Spleen (tissue), 7 donors: ENCODE data around the gene SFXN5.

Source experiments
- CTCF ChIP-seq, 11 experiments: fragments of 200-600 bp in 7 of 11; fragments of 450-650 bp in 4 of 11; sonication (generic) in 4 of 11; IDR thresholded peaks in 8 of 11; conservative IDR thresholded peaks in 3 of 11; 1 replicate in 7 of 11; 2 replicates in 4 of 11; pipeline versions ENCODE4 v1.4.0 to v1.8.0; 2016 to 2021; ENCODE audit warnings: antibody characterized with exemption in 11 of 11, inconsistent platforms in 4 of 11, mild to moderate bottlenecking in 1 of 11
- POLR2A ChIP-seq, 3 donors: fragments of 450-650 bp; IDR thresholded peaks; one replicate each; pipeline ENCODE4 v1.5.1; 2017; ENCODE audit warnings: antibody characterized with exemption in 3 of 3, mild to moderate bottlenecking in 1 of 3
- POLR2AphosphoS5 ChIP-seq, 3 donors: sonication (generic); formaldehyde crosslinking; IDR thresholded peaks; one replicate each; pipeline ENCODE4 v1.5.1; 2017; ENCODE audit warnings: antibody characterized with exemption in 3 of 3
- donor health status: DM: no; HTN: no; CAD: no; lungs with moderate emphysema.
- donor health status: DM: no; HTN: no; CAD: no.
- donor health status: DM: no; HTN: no; CAD: no.

- TF ChIP-seq POLR2A (IDR thresholded peaks at IDR 0.05) (no peak), CTCF (IDR thresholded peaks at IDR 0.05 in 8 of 11, conservative IDR thresholded peaks at IDR 0.05 in 3 of 11) (no peak), POLR2AphosphoS5 (IDR thresholded peaks at IDR 0.05) (no peak)
These were observed 175.1 kb downstream of the SFXN5 start for GRCh38 chr2:72896446-72896845.
